Hepatocyte (in vitro differentiated cells): Measurements from ENCODE around the gene TRIM14. TPM values are rescaled to one million over a fixed set of nuclear protein-coding genes. Genes with fewer than 3 reads are reported as not detected.

Source experiments
- DNase-seq: peaks from one replicate; pipeline ENCODE4 v3.0.0-alpha.2; 2016; ENCODE audit warnings: low spot score
- H2AFZ ChIP-seq: fragments of 200-600 bp; sonication (generic); 2 replicates; pipeline ENCODE4 v1.6.0; 2016; ENCODE audit warnings: antibody characterized with exemption, mild to moderate bottlenecking
- H3K27ac ChIP-seq: fragments of 200-600 bp; sonication (generic); 2 replicates; pipeline ENCODE4 v1.5.1; 2016; ENCODE audit warnings: mild to moderate bottlenecking
- H3K27me3 ChIP-seq: fragments of 200-600 bp; sonication (generic); 2 replicates; pipeline ENCODE4 v1.6.1; 2016
- H3K36me3 ChIP-seq: fragments of 200-600 bp; sonication (generic); replicated peaks from 2 replicates; pipeline ENCODE4 v1.5.1; 2016; ENCODE audit warnings: low read depth; ENCODE audit not compliant: insufficient read depth
- H3K4me1 ChIP-seq: fragments of 200-600 bp; sonication (generic); 2 replicates; pipeline ENCODE4 v1.5.1; 2016; ENCODE audit warnings: mild to moderate bottlenecking, moderate library complexity; ENCODE audit not compliant: insufficient read depth
- H3K4me2 ChIP-seq: fragments of 200-600 bp; sonication (generic); 2 replicates; pipeline ENCODE4 v1.6.0; 2016
- H3K4me3 ChIP-seq: fragments of 200-600 bp; sonication (generic); 2 replicates; pipeline ENCODE4 v1.5.1; 2016; ENCODE audit warnings: mild to moderate bottlenecking
- H3K79me2 ChIP-seq: fragments of 200-600 bp; sonication (generic); 2 replicates; pipeline ENCODE4 v1.6.0; 2017; ENCODE audit warnings: mild to moderate bottlenecking
- H3K9me2 ChIP-seq: fragments of 200-600 bp; sonication (generic); replicated peaks from 2 replicates; pipeline ENCODE4 v1.6.0; 2017; ENCODE audit warnings: mild to moderate bottlenecking; ENCODE audit not compliant: insufficient read depth
- H3K9me3 ChIP-seq: fragments of 200-600 bp; sonication (generic); 2 replicates; pipeline ENCODE4 v1.5.1; 2016; ENCODE audit warnings: low read depth, mild to moderate bottlenecking
- H4K20me1 ChIP-seq: fragments of 200-600 bp; sonication (generic); 2 replicates; pipeline ENCODE4 v1.6.0; 2016; ENCODE audit warnings: mild to moderate bottlenecking; ENCODE audit not compliant: insufficient read depth, poor library complexity, severe bottlenecking
- CTCF ChIP-seq: fragments of 200-600 bp; sonication (generic); IDR thresholded peaks from 2 replicates; pipeline ENCODE4 v1.5.1; 2016; ENCODE audit warnings: antibody characterized with exemption, mild to moderate bottlenecking; ENCODE audit not compliant: poor library complexity
- EZH2 ChIP-seq: fragments of 200-600 bp; sonication (generic); IDR thresholded peaks from 2 replicates; pipeline ENCODE4 v1.6.1; 2016; ENCODE audit warnings: antibody characterized with exemption, mild to moderate bottlenecking, borderline replicate concordance
- EZH2phosphoT487 ChIP-seq: fragments of 200-600 bp; sonication (generic); IDR thresholded peaks from one replicate; pipeline ENCODE4 v1.6.1; 2018; ENCODE audit warnings: antibody characterized with exemption, mild to moderate bottlenecking, low read depth, moderate library complexity; ENCODE audit not compliant: unreplicated experiment, severe bottlenecking
- WGBS: methylation state at CpG from one replicate; pipeline ENCODE4 v1.1.6; 2016; ENCODE audit warnings: low lambda C conversion rate; ENCODE audit errors: missing lambda C conversion rate; 5-methylcytosine and 5-hydroxymethylcytosine counted together
- polyA plus RNA-seq: library from polyadenylated mRNA; unstranded; fragments of >200 nt; fragmentation: Nextera tagmentation; extraction: Ambion mirVana; gene quantifications from 2 replicates; pipeline ENCODE4 v1.2.1, GENCODE V29; 2016
- total RNA-seq: library from RNA; depleted of rRNA; stranded (reverse); fragments of >200 nt; gene quantifications from 2 replicates; pipeline ENCODE4 v1.2.3, GENCODE V29; 2014

The TRIM14 gene
- total and polyA plus RNA-seq, 2 experiments from 2014 or later = 8.1 to 10.0 TPM

GRCh38 chr9:98069551-98069950, 49.5 kb downstream of the TRIM14 start:
- Histone ChIP-seq H3K9me3 (no peaks in the 10 kb centered on the region), H3K27me3 (no peaks in the 10 kb centered on the region), H3K36me3 (no peaks in the 10 kb centered on the region), H4K20me1 (no peaks in the 10 kb centered on the region), H2AFZ (no peak overlapping the region), H3K4me2 (no peak overlapping the region), H3K79me2 (peaks cover 44% of the 10 kb centered on the region), H3K9me2 (no peaks in the 10 kb centered on the region), H3K4me3 (no peak overlapping the region), H3K27ac (no peak overlapping the region), H3K4me1 (peaks cover 15% of the 10 kb centered on the region)
- no peak for TF ChIP-seq CTCF
- no peak for TF ChIP-seq EZH2
- TF ChIP-seq EZH2phosphoT487 = no peak
- 98% methylated on average over 6 of the region's 6 CpGs for WGBS
- DNase-seq = no peak

- H3K79me2 ChIP-seq = peaks cover 46% of the 10 kb centered on the region
- H3K4me1 ChIP-seq = no peaks in the 10 kb centered on the region
- no peaks in the 10 kb centered on the region for H3K9me2 ChIP-seq
- WGBS = 98% methylated on average over 2 of the region's 2 CpGs
- no peak overlapping the region for H3K4me2 ChIP-seq
- TF ChIP-seq CTCF = no peak
- no peak for TF ChIP-seq EZH2
- TF ChIP-seq EZH2phosphoT487 = no peak
- H2AFZ ChIP-seq = no peak overlapping the region
- no peak overlapping the region for H3K27ac ChIP-seq
- H3K27me3 ChIP-seq = no peaks in the 10 kb centered on the region
- H3K9me3 ChIP-seq = no peaks in the 10 kb centered on the region
- no peak for DNase-seq
- H3K36me3 ChIP-seq = no peaks in the 10 kb centered on the region
- no peaks in the 10 kb centered on the region for H4K20me1 ChIP-seq
- H3K4me3 ChIP-seq = no peak overlapping the region
These were observed 51.8 kb downstream of the TRIM14 start for GRCh38 chr9:98067184-98067583.

- Histone ChIP-seq H3K9me3 (no peaks in the 10 kb centered on the region), H3K27ac (no peak overlapping the region), H3K4me1 (no peaks in the 10 kb centered on the region), H3K9me2 (no peaks in the 10 kb centered on the region), H3K4me2 (no peak overlapping the region), H2AFZ (no peak overlapping the region), H3K36me3 (no peaks in the 10 kb centered on the region), H4K20me1 (no peaks in the 10 kb centered on the region), H3K79me2 (peaks cover 42% of the 10 kb centered on the region), H3K27me3 (no peaks in the 10 kb centered on the region), H3K4me3 (no peak overlapping the region)
- no peak for TF ChIP-seq EZH2phosphoT487
- 65% methylated on average over 3 of the region's 3 CpGs for WGBS
- DNase-seq = no peak
These were observed 52.8 kb downstream of the TRIM14 start for GRCh38 chr9:98066235-98066634.

- Histone ChIP-seq H3K79me2 (peaks cover 46% of the 10 kb centered on the region), H3K4me3 (no peak overlapping the region), H3K27me3 (no peaks in the 10 kb centered on the region), H3K4me1 (no peaks in the 10 kb centered on the region), H3K36me3 (no peaks in the 10 kb centered on the region), H3K27ac (no peak overlapping the region), H3K9me2 (no peaks in the 10 kb centered on the region), H3K4me2 (no peak overlapping the region), H3K9me3 (no peaks in the 10 kb centered on the region), H4K20me1 (no peaks in the 10 kb centered on the region), H2AFZ (no peak overlapping the region)
- WGBS = 90% methylated on average over 8 of the region's 8 CpGs
- no peak for TF ChIP-seq EZH2phosphoT487
- TF ChIP-seq CTCF = no peak
- TF ChIP-seq EZH2 = no peak
- DNase-seq = no peak
These were observed 54.2 kb downstream of the TRIM14 start for GRCh38 chr9:98064623-98065392.
